ENCODE data around the gene FEM1A. TPM values are rescaled to one million over a fixed set of nuclear protein-coding genes. Genes with fewer than 3 reads are reported as not detected.

Gene FEM1A
- total RNA-seq, 2 experiments from 2014 or later = 9.2 to 9.3 TPM

- Mint-ChIP-seq H3K27ac (no peak overlapping the region), H3K27me3 (peaks cover 28% of the 10 kb centered on the region), H3K9me3 (no peaks in the 10 kb centered on the region), H3K36me3 (no peaks in the 10 kb centered on the region), H3K4me3 (no peak overlapping the region), H3K4me1 (ENCODE audit: low read depth) (peaks cover 4% of the 10 kb centered on the region)
- CTCF ChIA-PET = interaction anchor here (0.6 kb wide), 1 partner anchor 199 kb away, joined by 5 read pairs; no protein-coding TSS in a partner anchor
- POLR2A ChIA-PET = no interaction called here
- DNase-seq = no peak
- intact Hi-C loops (cut with micrococcal nuclease) = no loop called here
Measured at GRCh38 chr19:4758659-4759058, 32.9 kb upstream of the FEM1A start.

DNA sequence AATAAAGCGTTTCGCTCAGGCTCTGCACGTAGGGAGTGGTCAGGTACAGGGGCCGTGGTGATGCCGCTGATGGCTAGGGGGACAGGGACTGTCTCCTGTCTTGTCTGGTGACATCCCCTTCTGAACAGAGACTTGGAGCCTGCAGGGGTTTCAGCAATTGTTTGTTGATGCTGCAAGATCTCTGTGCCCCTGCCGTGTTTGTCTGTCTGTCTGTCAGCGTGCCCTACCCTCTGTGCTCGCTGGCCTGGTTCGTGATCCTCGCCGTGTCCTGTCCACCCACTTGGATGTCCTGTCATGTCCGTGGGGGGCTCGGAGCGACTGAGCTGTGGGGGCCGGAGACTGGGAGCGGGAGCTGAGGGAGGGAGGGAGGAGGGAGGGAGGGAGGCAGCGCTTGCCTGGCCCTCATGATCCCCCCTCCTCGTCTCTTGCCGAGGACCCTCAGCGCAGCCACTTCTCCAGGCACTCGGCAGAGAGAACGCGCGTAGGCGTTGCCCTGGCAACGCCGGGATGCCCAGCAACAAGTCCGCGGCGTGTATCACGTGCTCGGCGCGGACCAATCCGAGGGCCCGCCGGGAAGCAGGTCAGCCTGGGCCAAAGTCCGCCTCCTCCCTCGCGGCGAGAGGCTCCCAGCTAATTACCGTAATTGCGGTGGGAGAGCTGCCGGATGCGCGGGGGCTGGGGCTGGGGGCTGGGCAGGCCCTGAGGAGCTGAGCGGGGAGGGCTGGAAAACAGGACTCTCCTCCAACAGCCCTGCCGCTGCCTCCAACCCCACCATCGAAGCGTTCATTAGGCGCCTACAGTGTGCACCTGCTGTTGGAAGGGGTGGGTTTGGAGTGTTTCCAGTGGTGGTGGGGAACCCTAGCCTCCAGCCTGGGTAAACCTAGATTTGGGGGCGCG, 31.9 kb upstream of the FEM1A start:
- H3K27ac Mint-ChIP-seq = no peak overlapping the region
- ChIA-PET CTCF (interaction anchor here (0.7 kb wide), 1 partner anchor 32 kb away, joined by 3 read pairs; the partner anchor contains the start of gene FEM1A), POLR2A (no interaction called here)
- no peaks in the 10 kb centered on the region for H3K36me3 Mint-ChIP-seq
- H3K4me3 Mint-ChIP-seq = peak overlapping the region; percentile 57
- intact Hi-C loops (cut with micrococcal nuclease) = no loop called here
- DNase-seq = peak; percentile 82
- H3K9me3 Mint-ChIP-seq = no peaks in the 10 kb centered on the region
- peaks cover 4% of the 10 kb centered on the region for H3K4me1 Mint-ChIP-seq (ENCODE audit: low read depth)
- H3K27me3 Mint-ChIP-seq = peaks cover 29% of the 10 kb centered on the region

- H3K27me3 Mint-ChIP-seq = peaks cover 29% of the 10 kb centered on the region
- peaks cover 4% of the 10 kb centered on the region for H3K4me1 Mint-ChIP-seq (ENCODE audit: low read depth)
- CTCF ChIA-PET = interaction anchor here (1.2 to 1.3 kb wide), 2 partner anchors 31 to 49 kb away, joined by 5 to 10 read pairs; partner anchors contain the start of gene FEM1A
- H3K27ac Mint-ChIP-seq = no peak overlapping the region
- H3K36me3 Mint-ChIP-seq = no peaks in the 10 kb centered on the region
- H3K4me3 Mint-ChIP-seq = peak overlapping the region; percentile 57
- POLR2A ChIA-PET = no interaction called here
- intact Hi-C loops (cut with micrococcal nuclease) = no loop called here
- no peak for DNase-seq
- H3K9me3 Mint-ChIP-seq = no peaks in the 10 kb centered on the region
Measured at GRCh38 chr19:4760285-4760650, 31.3 kb upstream of the FEM1A start.

- DNase-seq = no peak
- intact Hi-C loops (cut with micrococcal nuclease) = no loop called here
- ChIA-PET CTCF (interaction anchor here (2.0 kb wide), 1 partner anchor 28 kb away, joined by 6 read pairs; no protein-coding TSS in a partner anchor), POLR2A (no interaction called here)
- Mint-ChIP-seq H3K27me3 (peaks cover 23% of the 10 kb centered on the region), H3K27ac (no peak overlapping the region), H3K36me3 (no peaks in the 10 kb centered on the region), H3K4me3 (no peak overlapping the region), H3K9me3 (no peaks in the 10 kb centered on the region), H3K4me1 (ENCODE audit: low read depth) (peaks cover 4% of the 10 kb centered on the region)
Measured at GRCh38 chr19:4763021-4763420, 28.5 kb upstream of the FEM1A start.

DNA sequence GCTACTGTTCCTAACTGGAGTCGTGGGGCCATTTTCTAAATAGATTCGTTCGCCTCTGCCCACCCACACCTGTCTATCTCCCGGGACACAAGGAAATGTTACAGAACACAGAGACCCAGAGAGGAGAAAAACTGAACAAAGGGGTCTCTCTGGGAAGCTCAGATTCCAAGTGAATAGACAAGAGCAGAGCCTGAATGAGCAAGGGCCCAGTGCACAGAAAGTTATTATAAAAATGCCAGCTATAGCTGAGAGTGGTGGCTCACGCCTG, 27.2 kb upstream of the FEM1A start:
- CTCF ChIA-PET = interaction anchor here (1.2 kb wide), 1 partner anchor 27 kb away, joined by 4 read pairs; the partner anchor contains the start of gene FEM1A
- no peaks in the 10 kb centered on the region for H3K36me3 Mint-ChIP-seq
- intact Hi-C loops (cut with micrococcal nuclease) = no loop called here

GRCh38 chr19:4768934-4769777, 22.4 kb upstream of the FEM1A start:
- H3K27ac Mint-ChIP-seq = no peak overlapping the region
- H3K27me3 Mint-ChIP-seq = peaks cover 12% of the 10 kb centered on the region
- H3K9me3 Mint-ChIP-seq = no peaks in the 10 kb centered on the region
- DNase-seq = peak; percentile 87
- CTCF ChIA-PET = interaction anchor here (1.2 kb wide), 2 partner anchors 21 to 193 kb away, joined by 4 to 6 read pairs; no protein-coding TSS in a partner anchor
- intact Hi-C loops (cut with micrococcal nuclease) = no loop called here
- H3K4me3 Mint-ChIP-seq = no peak overlapping the region
- POLR2A ChIA-PET = interaction anchor here (0.6 kb wide), 1 partner anchor 911 kb away, joined by 5 read pairs; no protein-coding TSS in a partner anchor
- no peaks in the 10 kb centered on the region for H3K4me1 Mint-ChIP-seq (ENCODE audit: low read depth)
- no peaks in the 10 kb centered on the region for H3K36me3 Mint-ChIP-seq

More for the DNA sequence above, 27.2 kb upstream of the FEM1A start:
- no peak for DNase-seq
- POLR2A ChIA-PET = no interaction called here
- Mint-ChIP-seq H3K9me3 (no peaks in the 10 kb centered on the region), H3K4me1 (ENCODE audit: low read depth) (peaks cover 4% of the 10 kb centered on the region), H3K27ac (no peak overlapping the region), H3K27me3 (peaks cover 20% of the 10 kb centered on the region), H3K4me3 (no peak overlapping the region)

- Mint-ChIP-seq H3K36me3 (no peaks in the 10 kb centered on the region), H3K27ac (no peak overlapping the region), H3K4me3 (no peak overlapping the region), H3K4me1 (ENCODE audit: low read depth) (no peaks in the 10 kb centered on the region), H3K27me3 (peaks cover 15% of the 10 kb centered on the region), H3K9me3 (no peaks in the 10 kb centered on the region)
- POLR2A ChIA-PET = no interaction called here
- DNase-seq = no peak
- intact Hi-C loops (cut with micrococcal nuclease) = no loop called here
- CTCF ChIA-PET = interaction anchor here (1.4 kb wide), 1 partner anchor 19 kb away, joined by 3 read pairs; the partner anchor contains the start of gene FEM1A
Measured at GRCh38 chr19:4772566-4772965, 19.0 kb upstream of the FEM1A start.

DNA sequence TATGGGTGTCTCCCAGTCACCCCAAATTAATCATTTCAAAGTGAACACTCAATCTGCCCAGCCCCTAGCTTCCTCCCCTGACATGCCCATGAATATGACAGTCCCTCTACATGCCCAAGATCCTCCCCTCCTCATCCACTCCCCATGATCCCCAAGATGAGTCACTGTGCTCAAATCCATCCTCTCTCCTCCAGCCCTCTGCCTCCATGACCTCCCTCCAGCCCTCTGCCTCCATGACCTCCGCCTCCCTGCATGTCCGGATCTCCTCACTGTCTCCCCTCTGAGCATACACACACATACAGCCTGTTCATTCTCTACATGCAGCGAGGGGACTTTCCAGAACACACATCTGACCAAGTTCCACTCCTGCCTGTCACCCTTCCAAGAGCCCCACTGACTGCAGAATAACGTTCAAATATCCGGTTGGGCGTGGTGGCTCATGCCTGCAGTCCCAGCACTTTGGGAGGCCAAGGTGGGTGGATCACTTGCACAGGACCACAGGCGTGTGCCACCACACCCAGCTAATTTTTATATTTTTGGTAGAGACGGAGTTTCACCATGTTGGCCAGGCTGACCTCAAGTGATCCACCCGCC, 18.4 kb upstream of the FEM1A start:
- DNase-seq = no peak
- intact Hi-C loops (cut with micrococcal nuclease) = no loop called here
- Mint-ChIP-seq H3K4me3 (no peak overlapping the region), H3K9me3 (no peaks in the 10 kb centered on the region), H3K27ac (no peak overlapping the region), H3K27me3 (peaks cover 15% of the 10 kb centered on the region), H3K4me1 (ENCODE audit: low read depth) (no peaks in the 10 kb centered on the region), H3K36me3 (no peaks in the 10 kb centered on the region)
- POLR2A ChIA-PET = no interaction called here
- CTCF ChIA-PET = interaction anchor here (1.4 kb wide), 1 partner anchor 18 kb away, joined by 3 read pairs; the partner anchor contains the start of gene FEM1A

DNA sequence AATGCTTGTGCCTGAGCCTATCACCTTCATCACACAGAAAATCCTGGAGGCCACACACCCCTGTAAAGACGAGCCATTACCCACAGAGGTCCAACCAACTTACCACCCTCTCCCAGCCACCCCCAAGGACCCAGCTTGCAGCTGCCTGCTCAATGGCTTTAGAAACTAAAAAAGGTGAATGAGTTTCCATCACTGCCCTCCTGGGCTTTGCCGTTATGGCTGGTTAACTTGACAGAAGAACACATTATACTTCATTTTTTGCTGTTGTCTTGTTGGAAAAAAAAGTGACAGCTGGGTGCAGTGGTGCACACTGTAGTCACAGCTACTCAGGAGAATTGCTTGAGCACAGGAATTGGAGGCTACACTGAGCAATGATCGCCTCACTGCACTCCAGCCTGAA, 17.4 kb upstream of the FEM1A start:
- Mint-ChIP-seq H3K4me1 (ENCODE audit: low read depth) (no peaks in the 10 kb centered on the region), H3K27ac (no peak overlapping the region), H3K4me3 (no peak overlapping the region), H3K9me3 (no peaks in the 10 kb centered on the region), H3K36me3 (no peaks in the 10 kb centered on the region), H3K27me3 (peaks cover 15% of the 10 kb centered on the region)
- intact Hi-C loops (cut with micrococcal nuclease) = no loop called here
- ChIA-PET POLR2A (no interaction called here), CTCF (no interaction called here)
- no peak for DNase-seq

GRCh38 chr19:4775627-4776152, 15.8 kb upstream of the FEM1A start:
- H3K4me1 Mint-ChIP-seq (ENCODE audit: low read depth) = no peaks in the 10 kb centered on the region
- ChIA-PET POLR2A (no interaction called here), CTCF (interaction anchor here (1.2 kb wide), 1 partner anchor 16 kb away, joined by 4 read pairs; the partner anchor contains the start of gene FEM1A)
- H3K36me3 Mint-ChIP-seq = no peaks in the 10 kb centered on the region
- H3K27ac Mint-ChIP-seq = no peak overlapping the region
- no peaks in the 10 kb centered on the region for H3K9me3 Mint-ChIP-seq
- H3K4me3 Mint-ChIP-seq = no peak overlapping the region
- peaks cover 15% of the 10 kb centered on the region for H3K27me3 Mint-ChIP-seq
- intact Hi-C loops (cut with micrococcal nuclease) = no loop called here
- no peak for DNase-seq

DNA sequence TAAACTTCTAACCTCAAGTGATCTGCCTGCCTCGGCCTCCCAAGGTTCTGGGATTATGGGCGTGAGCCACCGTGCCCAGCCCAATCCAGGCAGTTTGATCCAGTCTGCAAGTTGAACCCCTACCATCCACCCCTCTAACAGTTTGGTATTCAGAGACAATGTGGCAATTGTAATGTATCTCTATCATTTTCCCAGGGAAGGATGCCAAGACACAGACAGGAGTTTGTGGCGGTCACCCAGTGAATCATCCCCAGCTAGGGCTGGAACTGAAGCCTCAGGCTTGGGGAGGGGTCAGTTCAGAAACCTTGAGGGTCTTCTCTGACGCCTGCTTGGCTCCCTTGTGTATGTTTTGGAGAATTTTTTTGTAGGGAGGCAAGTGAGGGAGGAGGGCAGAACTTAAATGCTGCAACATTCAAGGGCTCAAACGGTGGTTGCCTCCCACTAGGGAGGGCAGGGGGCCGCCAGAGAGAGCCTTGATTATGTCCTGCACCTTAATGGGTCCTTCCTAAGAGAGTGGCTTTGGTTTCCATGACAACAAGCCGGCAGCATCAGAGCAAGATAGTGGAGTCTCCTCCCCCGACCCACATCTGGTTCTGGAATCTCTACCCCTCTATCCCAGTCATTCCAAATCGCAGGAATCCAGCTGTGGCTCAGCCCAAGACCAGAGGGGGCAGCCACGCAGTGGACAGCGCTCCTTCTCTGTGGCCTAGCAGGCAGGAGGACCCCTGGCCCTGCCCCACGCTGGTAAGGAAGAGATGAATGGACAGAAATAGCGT, 14.9 kb upstream of the FEM1A start:
- no peak overlapping the region for H3K27ac Mint-ChIP-seq
- H3K9me3 Mint-ChIP-seq = peaks cover 5% of the 10 kb centered on the region
- no peak overlapping the region for H3K4me3 Mint-ChIP-seq
- peaks cover 20% of the 10 kb centered on the region for H3K27me3 Mint-ChIP-seq
- POLR2A ChIA-PET = no interaction called here
- CTCF ChIA-PET = no interaction called here
- intact Hi-C loops (cut with micrococcal nuclease) = no loop called here
- H3K4me1 Mint-ChIP-seq (ENCODE audit: low read depth) = no peaks in the 10 kb centered on the region
- peaks cover 2% of the 10 kb centered on the region for H3K36me3 Mint-ChIP-seq
- DNase-seq = no peak

Measured in activated CD4-positive, alpha-beta memory T cell treated with anti-CD3 and anti-CD28 coated beads for 36 hours (primary cell).